NB4 (cell line): ENCODE data around the gene DNAI2.

Source experiments
- CTCF ChIP-seq: IDR thresholded peaks from one replicate; pipeline ENCODE4 v1.5.1; 2012; ENCODE audit warnings: low read depth, low read length
- MYC ChIP-seq: IDR thresholded peaks from 2 replicates; pipeline ENCODE4 v1.6.1; 2011; ENCODE audit warnings: low read depth, low read length
- POLR2A ChIP-seq: IDR thresholded peaks from 2 replicates; pipeline ENCODE4 v1.6.1; 2011; ENCODE audit warnings: mild to moderate bottlenecking; ENCODE audit not compliant: insufficient read length; ENCODE audit errors: extremely low read depth

GRCh38 chr17:74241431-74241830, 32.6 kb upstream of the DNAI2 start:
- TF ChIP-seq CTCF (no peak), POLR2A (no peak), MYC (no peak)
